ENCODE data around the gene MUC6. TPM values are rescaled to one million over a fixed set of nuclear protein-coding genes. Genes with fewer than 3 reads are reported as not detected.

MUC6 gene
- total and polyA plus RNA-seq, 2 of the 8 experiments (the other 6 are each of a cell fraction or from before 2014, with no cell fraction given): not detected

GRCh38 chr11:1041149-1041467, 4.6 kb upstream of the MUC6 start:
- H3K9ac ChIP-seq (replicated peaks in 1 of 4; ENCODE audit: extremely low read depth in 1 of 4, low read depth in 3 of 4, low read length in 3 of 4): no peak overlapping the region

More at GRCh38 chr11:1041149-1041467, 4.6 kb upstream of the MUC6 start:
- no peak overlapping the region for H3K4ac ChIP-seq (replicated peaks; ENCODE audit: insufficient read length, low read depth, low read length)
- WGBS, 2 experiments (ENCODE audit: extremely low coverage in 1 of 2, insufficient coverage in 1 of 2, insufficient read length in 1 of 2, insufficient replicate concordance in 2 of 2, low coverage in 1 of 2, low lambda C conversion rate in 2 of 2, missing lambda C conversion rate in 1 of 2): 96% methylated on average over 7 of the region's 8 CpGs; no CpG with 5 or more reads in 1 of the 2 experiments
- no peak overlapping the region for H2AFZ ChIP-seq (ENCODE audit: low read length)
- H3K23ac ChIP-seq (ENCODE audit: insufficient read length): no peak overlapping the region
- no peak overlapping the region for H3K18ac ChIP-seq (ENCODE audit: extremely low read depth, low read length)
- H4K8ac ChIP-seq (ENCODE audit: extremely low read depth, insufficient read depth, low read length): peak overlapping the region; percentile 51; the same call in 1 of the 2 replicates
- no peak for DNase-seq (ENCODE audit: low read depth in 1 of 2, low spot score in 2 of 2)
- H2BK20ac ChIP-seq (ENCODE audit: low read length): no peak overlapping the region
- H3K4me2 ChIP-seq (ENCODE audit: insufficient read depth in 1 of 2, low read depth in 2 of 2, low read length in 2 of 2): no peak overlapping the region
- H3K23me2 ChIP-seq (ENCODE audit: low read depth, low read length): no peaks in the 10 kb centered on the region; the same call in 1 of the 2 replicates
- H3K27me3 ChIP-seq (replicated peaks in 1 of 4; ENCODE audit: control insufficient read depth in 3 of 4, extremely low read depth in 1 of 4, insufficient read depth in 3 of 4, low read length in 3 of 4): no peaks in the 10 kb centered on the region
- TF ChIP-seq E2F6 (IDR thresholded peaks at IDR 0.05) (no peak), KDM5A (IDR thresholded peaks at IDR 0.05; ENCODE audit: low read length) (no peak), TBP (IDR thresholded peaks at IDR 0.05; ENCODE audit: low read depth, low read length) (no peak), CHD1 (IDR thresholded peaks at IDR 0.05; ENCODE audit: low read depth, low read length) (no peak), TEAD4 (IDR thresholded peaks at IDR 0.05; ENCODE audit: low read depth, low read length) (no peak), SUZ12 (IDR thresholded peaks at IDR 0.05; ENCODE audit: low read length) (no peak), CBX8 (IDR thresholded peaks at IDR 0.05; ENCODE audit: borderline replicate concordance, low read depth, low read length) (no peak), SP2 (IDR thresholded peaks at IDR 0.05; ENCODE audit: low read length) (no peak), NRF1 (IDR thresholded peaks at IDR 0.05; ENCODE audit: low read depth, low read length) (no peak), RAD21 (IDR thresholded peaks at IDR 0.05 in 1 of 2, conservative IDR thresholded peaks at IDR 0.05 in 1 of 2; ENCODE audit: low read depth in 2 of 2, low read length in 2 of 2) (no peak), GTF2F1 (IDR thresholded peaks at IDR 0.05; ENCODE audit: borderline replicate concordance, low read depth, low read length) (no peak), CREB1 (IDR thresholded peaks at IDR 0.05) (no peak), CHD2 (IDR thresholded peaks at IDR 0.05; ENCODE audit: low read length) (no peak)
- TF ChIP-seq, protein P1, sequence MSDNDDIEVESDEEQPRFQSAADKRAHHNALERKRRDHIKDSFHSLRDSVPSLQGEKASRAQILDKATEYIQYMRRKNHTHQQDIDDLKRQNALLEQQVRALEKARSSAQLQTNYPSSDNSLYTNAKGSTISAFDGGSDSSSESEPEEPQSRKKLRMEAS (IDR thresholded peaks at IDR 0.05): no peak
- no peaks in the 10 kb centered on the region for H3K79me1 ChIP-seq (ENCODE audit: low read depth, low read length)
- H2BK12ac ChIP-seq (ENCODE audit: low read depth, low read length): no peak overlapping the region
- no peak overlapping the region for H4K5ac ChIP-seq (ENCODE audit: insufficient read length, low read depth, low read length)
- no peak overlapping the region for H2BK5ac ChIP-seq (ENCODE audit: low read depth, low read length)
- H3K14ac ChIP-seq (ENCODE audit: insufficient read length): no peak overlapping the region
- H4K20me1 ChIP-seq (replicated peaks in 1 of 2; ENCODE audit: control insufficient read depth in 1 of 2, insufficient read depth in 2 of 2, low read length in 2 of 2): peaks cover 0 to 3% of the 10 kb centered on the region in 2 experiments
- H3K9me3 ChIP-seq (ENCODE audit: insufficient read depth in 2 of 2, low read depth in 1 of 2, low read length in 1 of 2): no peaks in the 10 kb centered on the region
- POLR2A ChIA-PET (ENCODE audit: partially characterized antibody): interaction anchor here (0.7 to 1.6 kb wide), 6 partner anchors 11 to 250 kb away, joined by 3 to 4 read pairs (median 4); no protein-coding TSS in a partner anchor
- no peak overlapping the region for H4K91ac ChIP-seq (replicated peaks; ENCODE audit: insufficient read length, low read length)
- H2BK120ac ChIP-seq (replicated peaks; ENCODE audit: low read depth, low read length): no peak overlapping the region
- no peak overlapping the region for H3K56ac ChIP-seq (replicated peaks; ENCODE audit: insufficient read length, low read depth, low read length)
- no peaks in the 10 kb centered on the region for H3K79me2 ChIP-seq (ENCODE audit: control insufficient read depth in 1 of 2, insufficient read depth in 2 of 2, low read length in 2 of 2)
- no peaks in the 10 kb centered on the region for H3K36me3 ChIP-seq (ENCODE audit: control insufficient read depth in 2 of 4, insufficient read depth in 4 of 4, low read length in 3 of 4)
- no peaks in the 10 kb centered on the region; a peak in 2 of 7 replicates for H3K4me1 ChIP-seq (replicated peaks in 1 of 4; ENCODE audit: control insufficient read depth in 3 of 4, insufficient read depth in 4 of 4, low read length in 3 of 4)
- H3K4me3 ChIP-seq (ENCODE audit: extremely low read depth in 1 of 4, insufficient read depth in 2 of 4, low read depth in 3 of 4, low read length in 4 of 4): no peak overlapping the region
- H2AK5ac ChIP-seq (ENCODE audit: low read depth, low read length): no peak overlapping the region
- FAIRE-seq: no peak
- CTCF ChIA-PET (ENCODE audit: partially characterized antibody): interaction anchor here (0.7 to 5.0 kb wide), 5 partner anchors 9 to 167 kb away, joined by 3 to 22 read pairs (median 3); no protein-coding TSS in a partner anchor
- H3K27ac ChIP-seq (ENCODE audit: low read depth, low read length): no peak overlapping the region
- no peak overlapping the region for H2BK15ac ChIP-seq (ENCODE audit: low read length)

Data from H1 (cell line).